NCI-H1105 (cell line): ENCODE data around the gene CNTLN.
"Not testable (repeated sequence)": the region's sequence is repeated elsewhere in the genome, so short reads cannot be mapped to it uniquely, and the experiment has no call there.

Experiments used
- DNase-seq: peaks from one replicate; lab custom pipeline; 2025; lab: John Stamatoyannopoulos, UW

Gene CNTLN

GRCh38 chr9:17318821-17319320 lies 184.0 kb downstream of the CNTLN start:
- no peak for DNase-seq

- no peak for DNase-seq
Observed at GRCh38 chr9:17319864-17320263, 185.0 kb downstream of the CNTLN start.

GRCh38 chr9:17322882-17323864 lies 188.3 kb downstream of the CNTLN start:
- no peak for DNase-seq

GRCh38 chr9:17328331-17328730 lies 193.5 kb downstream of the CNTLN start:
- no peak for DNase-seq

GRCh38 chr9:17330097-17330496 lies 195.3 kb downstream of the CNTLN start:
- DNase-seq = no peak

GRCh38 chr9:17332115-17332514 lies 197.3 kb downstream of the CNTLN start:
- DNase-seq = no peak

- DNase-seq = no peak
Observed at GRCh38 chr9:17339156-17339555, 204.3 kb downstream of the CNTLN start.

GRCh38 chr9:17342696-17343095 lies 207.9 kb downstream of the CNTLN start:
- no peak for DNase-seq

GRCh38 chr9:17349831-17350230 lies 215.0 kb downstream of the CNTLN start:
- no peak for DNase-seq

GRCh38 chr9:17354006-17354405 lies 219.2 kb downstream of the CNTLN start:
- DNase-seq = not testable (repeated sequence)

- DNase-seq = no peak
Observed at GRCh38 chr9:17361378-17361777, 226.5 kb downstream of the CNTLN start.

GRCh38 chr9:17367035-17367434 lies 232.2 kb downstream of the CNTLN start:
- DNase-seq = no peak

- no peak for DNase-seq
Observed at GRCh38 chr9:17380126-17380861, 245.5 kb downstream of the CNTLN start.

GRCh38 chr9:17387565-17387964 lies 252.7 kb downstream of the CNTLN start:
- DNase-seq = no peak

- DNase-seq = no peak
Observed at GRCh38 chr9:17389026-17389425, 254.2 kb downstream of the CNTLN start.

- DNase-seq = no peak
Observed at GRCh38 chr9:17394881-17395510, 260.2 kb downstream of the CNTLN start.

- not testable (repeated sequence) for DNase-seq
Observed at GRCh38 chr9:17397166-17397728, 262.4 kb downstream of the CNTLN start.

GRCh38 chr9:17398350-17398749 lies 263.5 kb downstream of the CNTLN start:
- no peak for DNase-seq

GRCh38 chr9:17401858-17402257 lies 267.0 kb downstream of the CNTLN start:
- no peak for DNase-seq

GRCh38 chr9:17402309-17402708 lies 267.5 kb downstream of the CNTLN start:
- DNase-seq = no peak

GRCh38 chr9:17403539-17403938 lies 268.7 kb downstream of the CNTLN start:
- no peak for DNase-seq

- DNase-seq = no peak
Observed at GRCh38 chr9:17414986-17415385, 280.1 kb downstream of the CNTLN start.
